Mucosa of descending colon (tissue), 3 donors: ENCODE measurements around the gene HPRT1. TPM values are rescaled to one million over a fixed set of nuclear protein-coding genes. Genes with fewer than 3 reads are reported as not detected.

Experiments
- ATAC-seq: fragments of 200-7000 bp; cut with Tn5 transposase; one replicate; pipeline ENCODE4 v1.9.1; 2020; ENCODE audit warnings: mild to moderate bottlenecking, moderate library complexity
- DNase-seq, 3 donors: peaks; one replicate each; pipeline ENCODE4 v3.0.0-alpha.2; 2020
- H3K36me3 ChIP-seq: fragments of 200-600 bp; one replicate; pipeline ENCODE4 v1.8.0; 2021; ENCODE audit warnings: low read depth, mild to moderate bottlenecking
- H3K4me1 ChIP-seq: fragments of 200-600 bp; one replicate; pipeline ENCODE4 v1.8.0; 2021; ENCODE audit warnings: low read depth, mild to moderate bottlenecking
- H3K4me3 ChIP-seq: fragments of 200-600 bp; one replicate; pipeline ENCODE4 v1.8.0; 2021; ENCODE audit warnings: mild to moderate bottlenecking
- H3K9me3 ChIP-seq: fragments of 200-600 bp; one replicate; pipeline ENCODE4 v1.8.0; 2021; ENCODE audit warnings: mild to moderate bottlenecking
- CTCF ChIP-seq: fragments of 200-600 bp; IDR thresholded peaks from one replicate; pipeline ENCODE4 v1.8.0; 2022; ENCODE audit warnings: antibody characterized with exemption, mild to moderate bottlenecking
- intact Hi-C, 2 donors: fragments of 100-400 bp; cut with DNase I in 1 of 2; cut with micrococcal nuclease in 1 of 2; formaldehyde crosslinking; loops; one replicate each; pipeline versions ENCODE4 v1.11.0 to v1.11.1; 2022; cut with DNase I, micrococcal nuclease
- microRNA-seq: library from miRNA; unstranded; fragments of <30 nt; microRNA quantifications from one replicate; pipeline ENCODE4, GENCODE V29; 2019
- total RNA-seq, 3 donors: library from RNA; stranded (reverse); fragmentation: NEBNext Ultra II Directional in 2 of 3; extraction: Animal tissue kit (Norgen Biotek cat#: 25700) in 2 of 3; gene quantifications; one replicate each; pipeline versions ENCODE4 v1.2.1 to v1.2.4, GENCODE V29; 2021 to 2023
- donor health status: DM: no; HTN: no; CAD: no; lungs with moderate emphysema.
- donor health status: DM: no; HTN: no; CAD: no.
- donor health status: DM: no; HTN: yes; CAD: no.

The HPRT1 gene
- total RNA-seq, 3 donors from 2014 or later = 15.0 to 25.4 (median 19.6) TPM

- no peak for TF ChIP-seq CTCF
- DNase-seq = no peak
These were observed 87.2 kb downstream of the HPRT1 start for GRCh38 chrX:134547047-134547679.

GRCh38 chrX:134548257-134549201, 88.6 kb downstream of the HPRT1 start:
- no peak for TF ChIP-seq CTCF
- Histone ChIP-seq H3K4me3 (no peak overlapping the region), H3K36me3 (no peaks in the 10 kb centered on the region), H3K4me1 (no peaks in the 10 kb centered on the region), H3K9me3 (no peaks in the 10 kb centered on the region)
- intact Hi-C loops = no loop called here
- no peak for ATAC-seq
- DNase-seq = no peak

More at GRCh38 chrX:134547047-134547679, 87.2 kb downstream of the HPRT1 start:
- H3K4me3 ChIP-seq = no peak overlapping the region
- no peak for ATAC-seq
- H3K36me3 ChIP-seq = no peaks in the 10 kb centered on the region
- intact Hi-C loops = no loop called here
- no peaks in the 10 kb centered on the region for H3K4me1 ChIP-seq
- H3K9me3 ChIP-seq = no peaks in the 10 kb centered on the region

Small RNA genes within 50 kb of the gene (microRNA-seq; reads per million reads assigned to microRNA genes)
- gene MIR424 (1,518 reads per million, percentile 85 among the genes with 10 or more reads in this experiment), gene MIR450A1 (0.70 reads per million), gene MIR450A2 (1.2 reads per million), gene MIR450B (1.9 reads per million), gene MIR503 (34.0 reads per million, percentile 50 among the genes with 10 or more reads in this experiment), gene MIR542 (21.4 reads per million, percentile 42 among the genes with 10 or more reads in this experiment)

Other genes starting within 250 kb of the HPRT1 start
- gene CCDC160, start 223.0 kb upstream of the HPRT1 start, total RNA-seq = under 1 TPM in 1 of 3 donors, not detected in 2; 0.22 TPM
- gene PHF6, start 86.9 kb upstream of the HPRT1 start, total RNA-seq = 10 to 100 TPM; 15.0 to 19.7 (median 18.9) TPM
- not detected for gene PLAC1, start 198.3 kb downstream of the HPRT1 start, total RNA-seq